GM13977 (cell line): ENCODE data around the gene CARD9.

Experiments used
- DNase-seq: peaks from one replicate; pipeline ENCODE4 v3.0.0; 2012; ENCODE audit warnings: low spot score
- in situ Hi-C: fragments of 300-500 bp; cut with MboI; formaldehyde crosslinking; loops from one replicate; pipeline ENCODE4 v1.12.0; 2022; ENCODE audit warnings: low sequenced_read_pairs, low pct_unique_long_range_greater_than_20kb, mixed read lengths, inconsistent platforms; ENCODE audit not compliant: unreplicated experiment
- TF ChIP-seq, protein P1 (sequence below): IDR thresholded peaks from 2 replicates; pipeline ENCODE4 v1.5.1; 2012; ENCODE audit warnings: mild to moderate bottlenecking, control low read depth; ENCODE audit not compliant: insufficient read depth; ENCODE audit errors: extremely low read depth, missing control alignments

Gene CARD9

DNA sequence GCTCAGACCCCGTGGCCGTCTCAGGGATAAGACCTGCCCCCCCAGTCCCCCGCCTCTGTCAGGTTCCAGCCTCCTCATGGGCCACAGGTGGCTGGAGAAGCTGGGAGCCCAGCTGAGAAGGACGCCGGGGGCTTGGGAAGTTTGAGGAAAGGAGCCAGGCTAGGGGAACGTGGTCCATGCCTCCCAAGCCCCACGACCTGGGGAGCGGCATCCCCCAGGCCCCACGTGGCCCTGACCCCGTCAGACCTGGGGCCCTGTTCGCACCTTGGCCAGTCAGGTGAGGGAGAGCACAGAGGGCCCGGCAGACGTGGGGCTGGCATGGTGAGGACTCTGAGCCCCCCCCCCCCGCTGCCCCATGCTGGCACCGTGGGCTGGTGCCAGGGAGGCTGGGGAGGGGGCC is 42.4 kb downstream of the CARD9 start:
- TF ChIP-seq, protein P1, sequence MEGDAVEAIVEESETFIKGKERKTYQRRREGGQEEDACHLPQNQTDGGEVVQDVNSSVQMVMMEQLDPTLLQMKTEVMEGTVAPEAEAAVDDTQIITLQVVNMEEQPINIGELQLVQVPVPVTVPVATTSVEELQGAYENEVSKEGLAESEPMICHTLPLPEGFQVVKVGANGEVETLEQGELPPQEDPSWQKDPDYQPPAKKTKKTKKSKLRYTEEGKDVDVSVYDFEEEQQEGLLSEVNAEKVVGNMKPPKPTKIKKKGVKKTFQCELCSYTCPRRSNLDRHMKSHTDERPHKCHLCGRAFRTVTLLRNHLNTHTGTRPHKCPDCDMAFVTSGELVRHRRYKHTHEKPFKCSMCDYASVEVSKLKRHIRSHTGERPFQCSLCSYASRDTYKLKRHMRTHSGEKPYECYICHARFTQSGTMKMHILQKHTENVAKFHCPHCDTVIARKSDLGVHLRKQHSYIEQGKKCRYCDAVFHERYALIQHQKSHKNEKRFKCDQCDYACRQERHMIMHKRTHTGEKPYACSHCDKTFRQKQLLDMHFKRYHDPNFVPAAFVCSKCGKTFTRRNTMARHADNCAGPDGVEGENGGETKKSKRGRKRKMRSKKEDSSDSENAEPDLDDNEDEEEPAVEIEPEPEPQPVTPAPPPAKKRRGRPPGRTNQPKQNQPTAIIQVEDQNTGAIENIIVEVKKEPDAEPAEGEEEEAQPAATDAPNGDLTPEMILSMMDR: no peak
- DNase-seq: no peak
- in situ Hi-C loops: no loop called here

DNA sequence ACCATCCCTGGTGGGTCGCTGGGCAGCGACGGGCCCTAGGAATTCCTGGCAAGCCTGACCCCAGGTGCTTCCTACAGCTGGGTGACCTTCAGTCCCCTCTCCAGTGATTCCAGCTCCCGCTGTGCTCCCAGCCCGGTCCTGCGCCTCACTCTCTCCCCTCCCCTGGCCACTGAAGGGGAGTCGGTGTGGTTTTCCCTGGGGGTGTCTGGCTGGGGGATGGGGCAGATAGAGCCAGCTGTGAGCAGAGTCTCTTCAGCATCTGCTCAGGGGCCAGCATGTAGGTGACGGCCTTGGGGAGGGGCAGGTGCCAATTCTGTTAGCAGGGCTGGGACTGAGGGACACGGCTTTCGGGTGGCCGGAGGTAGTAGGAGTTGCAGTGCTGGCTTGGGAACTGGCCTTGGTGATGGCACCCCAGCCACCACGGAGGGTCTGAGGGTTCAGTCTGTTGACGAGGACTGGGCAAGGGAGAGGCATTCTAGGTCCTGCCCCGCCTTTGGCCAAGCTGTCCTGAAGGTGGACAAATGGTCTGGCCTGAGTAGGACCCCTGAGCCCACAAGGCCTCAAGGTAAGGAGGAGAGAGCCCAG is 43.0 kb downstream of the CARD9 start:
- in situ Hi-C loops: no loop called here
- DNase-seq: no peak
- TF ChIP-seq, protein P1: no peak

- in situ Hi-C loops: no loop called here
- TF ChIP-seq, protein P1: no peak
- DNase-seq: no peak
Measured at GRCh38 chr9:136329636-136330405, 43.6 kb downstream of the CARD9 start.

- no peak for DNase-seq
- in situ Hi-C loops: no loop called here
- TF ChIP-seq, protein P1: no peak
Measured at GRCh38 chr9:136329211-136329627, 44.2 kb downstream of the CARD9 start.

GRCh38 chr9:136328622-136329041 is 44.8 kb downstream of the CARD9 start:
- peak; percentile 59 for DNase-seq
- TF ChIP-seq, protein P1: no peak
- in situ Hi-C loops: no loop called here

DNA sequence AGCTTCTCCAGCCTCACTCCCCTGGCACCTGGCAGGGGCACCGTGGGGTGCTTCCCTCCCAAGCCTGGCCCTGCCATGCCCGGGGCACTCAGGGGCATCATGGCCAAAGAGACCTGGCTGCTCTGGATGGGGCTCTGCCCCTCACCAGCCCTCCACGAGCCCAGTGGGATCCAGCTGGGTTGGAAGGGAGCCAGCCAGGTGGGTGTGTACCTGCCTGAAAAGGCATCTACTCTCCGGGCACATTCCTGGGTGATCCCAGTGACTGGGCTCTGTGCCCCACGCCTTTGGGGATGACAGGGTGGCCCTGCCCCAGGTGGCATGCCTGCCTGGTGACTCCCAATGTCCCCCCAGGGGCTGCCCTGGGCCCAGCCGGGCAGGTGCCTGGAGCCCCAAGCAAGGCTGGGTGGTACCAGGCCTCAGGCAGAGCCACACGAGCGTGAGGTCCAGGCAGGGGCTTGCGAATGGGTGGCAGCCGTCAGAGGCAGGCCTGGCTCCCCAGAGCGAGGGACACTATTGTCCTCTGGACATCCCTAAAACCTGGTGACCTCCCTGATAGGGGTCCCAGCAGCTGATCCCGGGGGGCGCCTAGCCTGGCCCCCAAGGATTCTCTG is 45.4 kb downstream of the CARD9 start:
- in situ Hi-C loops: no loop called here
- no peak for DNase-seq
- TF ChIP-seq, protein P1: no peak
